HFFc6 (cell line): ENCODE results near the gene FAM168A. TPM values are rescaled to one million over a fixed set of nuclear protein-coding genes. Genes with fewer than 3 reads are reported as not detected.
A peak's percentile ranks its signal among the peaks of the same experiment; 100 is the strongest.

Experiments used
- DNase-seq: peaks from one replicate; pipeline ENCODE4 v3.0.0-alpha.2; 2018
- H3K27ac Mint-ChIP-seq: 2 replicates; pipeline ENCODE4 v1.8.0; 2020; ENCODE audit warnings: mild to moderate bottlenecking, mixed read lengths
- H3K27me3 Mint-ChIP-seq: 2 replicates; pipeline ENCODE4 v1.8.0; 2021; ENCODE audit warnings: mild to moderate bottlenecking, moderate library complexity, mixed read lengths; ENCODE audit not compliant: insufficient read depth
- H3K36me3 Mint-ChIP-seq: 2 replicates; pipeline ENCODE4 v1.8.0; 2021; ENCODE audit warnings: low read depth, mixed read lengths
- H3K4me1 Mint-ChIP-seq: 2 replicates; pipeline ENCODE4 v1.8.0; 2020; ENCODE audit warnings: low read depth, mixed read lengths
- H3K4me3 Mint-ChIP-seq: 2 replicates; pipeline ENCODE4 v1.8.0; 2020; ENCODE audit warnings: mild to moderate bottlenecking, moderate library complexity, mixed read lengths
- H3K9me3 Mint-ChIP-seq: 2 replicates; pipeline ENCODE4 v1.8.0; 2020; ENCODE audit warnings: mild to moderate bottlenecking, mixed read lengths
- long read RNA-seq: library from polyadenylated mRNA; unstranded; transcript quantifications from one replicate; pipeline ENCODE4 v2.0.0, GENCODE V29; 2019
- total RNA-seq, 6 experiments: library from RNA; stranded (reverse); fragmentation: NEBNext Ultra II Directional; extraction: Animal tissue kit (Norgen Biotek cat#: 25700); gene quantifications; 2 replicates in 1 of 6; 3 replicates in 5 of 6; pipeline ENCODE4 v1.2.3, GENCODE V29; 2021
- TF ChIP-seq, protein P1 (sequence below): fragments of 200-600 bp; sonication (generic); IDR thresholded peaks from 2 replicates; pipeline ENCODE4 v1.5.0; 2021; ENCODE audit warnings: antibody characterized with exemption, mild to moderate bottlenecking

FAM168A gene, protein sequence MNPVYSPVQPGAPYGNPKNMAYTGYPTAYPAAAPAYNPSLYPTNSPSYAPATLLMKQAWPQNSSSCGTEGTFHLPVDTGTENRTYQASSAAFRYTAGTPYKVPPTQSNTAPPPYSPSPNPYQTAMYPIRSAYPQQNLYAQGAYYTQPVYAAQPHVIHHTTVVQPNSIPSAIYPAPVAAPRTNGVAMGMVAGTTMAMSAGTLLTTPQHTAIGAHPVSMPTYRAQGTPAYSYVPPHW
- 10 to 100 TPM; 32.6 to 40.1 (median 38.8) TPM for total RNA-seq
- long read RNA-seq, partial matches to known transcripts = 1 of 10 reads
- long read RNA-seq, other reads (novel, unspliced or antisense) = 9 of 10 reads

DNA sequence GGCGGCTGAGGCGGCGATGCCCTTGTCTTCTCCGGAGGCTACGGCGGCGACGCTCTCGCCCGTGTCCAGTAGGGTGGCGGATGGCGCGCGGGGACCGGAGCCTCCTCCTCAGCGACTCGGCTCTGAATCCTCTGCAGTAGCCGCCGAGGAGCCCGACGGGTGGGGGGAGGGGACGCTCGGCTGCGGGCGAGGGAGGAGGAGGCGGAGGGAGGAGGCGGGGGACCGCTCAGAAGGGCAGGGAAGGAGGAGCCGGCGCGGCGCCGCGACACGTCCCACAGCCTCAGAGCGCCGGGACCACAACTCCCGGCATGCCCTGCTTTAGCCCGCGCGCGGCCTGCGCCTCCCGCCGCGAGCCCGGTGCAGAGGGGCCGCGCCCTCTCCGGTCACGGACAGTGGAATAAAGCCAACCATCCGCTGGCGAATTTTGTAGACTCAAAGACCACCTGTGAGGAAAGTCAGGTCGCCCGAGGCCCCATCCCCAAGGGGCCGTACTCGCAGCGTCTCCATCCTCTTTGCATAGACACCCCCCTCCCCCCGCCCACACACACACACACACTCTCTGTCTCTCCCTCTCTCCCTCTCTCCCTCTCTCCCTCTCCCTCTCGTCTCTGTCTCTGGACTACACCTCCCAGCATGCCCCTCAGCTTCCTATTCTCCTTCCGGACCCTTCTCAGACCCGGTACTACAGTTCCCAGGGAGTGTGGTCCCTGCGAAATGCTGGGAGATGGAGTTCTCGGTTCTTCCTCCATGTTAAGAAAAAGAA, at the start of gene FAM168A:
Gene FAM168A (minus strand): TSS at position 157 of the 763 bp plus-strand sequence. CDS start 129,638 bp downstream, outside the sequence.
- TF ChIP-seq, protein P1, sequence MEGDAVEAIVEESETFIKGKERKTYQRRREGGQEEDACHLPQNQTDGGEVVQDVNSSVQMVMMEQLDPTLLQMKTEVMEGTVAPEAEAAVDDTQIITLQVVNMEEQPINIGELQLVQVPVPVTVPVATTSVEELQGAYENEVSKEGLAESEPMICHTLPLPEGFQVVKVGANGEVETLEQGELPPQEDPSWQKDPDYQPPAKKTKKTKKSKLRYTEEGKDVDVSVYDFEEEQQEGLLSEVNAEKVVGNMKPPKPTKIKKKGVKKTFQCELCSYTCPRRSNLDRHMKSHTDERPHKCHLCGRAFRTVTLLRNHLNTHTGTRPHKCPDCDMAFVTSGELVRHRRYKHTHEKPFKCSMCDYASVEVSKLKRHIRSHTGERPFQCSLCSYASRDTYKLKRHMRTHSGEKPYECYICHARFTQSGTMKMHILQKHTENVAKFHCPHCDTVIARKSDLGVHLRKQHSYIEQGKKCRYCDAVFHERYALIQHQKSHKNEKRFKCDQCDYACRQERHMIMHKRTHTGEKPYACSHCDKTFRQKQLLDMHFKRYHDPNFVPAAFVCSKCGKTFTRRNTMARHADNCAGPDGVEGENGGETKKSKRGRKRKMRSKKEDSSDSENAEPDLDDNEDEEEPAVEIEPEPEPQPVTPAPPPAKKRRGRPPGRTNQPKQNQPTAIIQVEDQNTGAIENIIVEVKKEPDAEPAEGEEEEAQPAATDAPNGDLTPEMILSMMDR = peak; percentile 55
- no peaks in the 10 kb centered on the region for H3K9me3 Mint-ChIP-seq
- H3K36me3 Mint-ChIP-seq = no peaks in the 10 kb centered on the region
- peak within 1 kb of the TSS; percentile 94 for H3K4me3 Mint-ChIP-seq
- peak within 1 kb of the TSS; percentile 87 for H3K27ac Mint-ChIP-seq
- H3K27me3 Mint-ChIP-seq = no peaks in the 10 kb centered on the region
- peak; percentile 97 for DNase-seq
- H3K4me1 Mint-ChIP-seq = peaks cover 39% of the 10 kb centered on the region

DNA sequence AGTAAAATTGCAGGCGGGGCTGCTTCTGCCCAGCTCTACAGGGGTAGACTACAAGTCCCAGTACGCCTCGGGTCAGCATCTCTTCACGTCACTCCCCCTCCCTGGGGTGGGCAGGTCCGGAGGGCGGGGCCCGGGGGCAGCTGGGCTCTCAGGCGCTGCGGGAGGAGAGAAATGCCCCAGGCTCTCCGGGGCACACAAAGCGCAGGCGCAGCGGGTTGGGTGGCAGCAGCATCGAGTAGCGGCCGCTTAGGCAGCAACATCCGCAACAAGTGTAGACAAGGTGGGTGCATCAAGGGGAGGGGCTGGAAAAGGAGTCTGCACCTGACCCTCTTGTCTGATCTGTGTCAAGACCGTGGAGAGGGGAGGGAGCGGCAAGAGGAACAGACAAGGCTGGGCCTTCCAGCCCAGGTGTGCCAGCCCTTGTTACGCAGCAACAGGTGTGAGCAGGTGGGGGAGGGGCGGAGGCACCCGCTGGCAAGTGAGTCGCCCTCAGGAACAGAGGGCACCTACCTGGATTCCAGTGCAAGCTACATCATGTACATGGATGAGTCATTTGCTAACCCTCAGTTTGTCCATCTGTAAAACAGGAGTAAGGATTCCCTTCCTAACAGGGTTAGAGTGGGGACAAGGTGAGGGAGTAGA, 49.7 kb upstream of the FAM168A start:
- Mint-ChIP-seq H3K4me1 (peaks cover 26% of the 10 kb centered on the region), H3K4me3 (peak overlapping the region; percentile 32; the same call in 1 of the 2 replicates), H3K27me3 (peaks cover 24% of the 10 kb centered on the region), H3K9me3 (no peaks in the 10 kb centered on the region), H3K36me3 (no peaks in the 10 kb centered on the region), H3K27ac (no peak overlapping the region)
- DNase-seq = peak; percentile 70
- TF ChIP-seq, protein P1 = no peak

DNA sequence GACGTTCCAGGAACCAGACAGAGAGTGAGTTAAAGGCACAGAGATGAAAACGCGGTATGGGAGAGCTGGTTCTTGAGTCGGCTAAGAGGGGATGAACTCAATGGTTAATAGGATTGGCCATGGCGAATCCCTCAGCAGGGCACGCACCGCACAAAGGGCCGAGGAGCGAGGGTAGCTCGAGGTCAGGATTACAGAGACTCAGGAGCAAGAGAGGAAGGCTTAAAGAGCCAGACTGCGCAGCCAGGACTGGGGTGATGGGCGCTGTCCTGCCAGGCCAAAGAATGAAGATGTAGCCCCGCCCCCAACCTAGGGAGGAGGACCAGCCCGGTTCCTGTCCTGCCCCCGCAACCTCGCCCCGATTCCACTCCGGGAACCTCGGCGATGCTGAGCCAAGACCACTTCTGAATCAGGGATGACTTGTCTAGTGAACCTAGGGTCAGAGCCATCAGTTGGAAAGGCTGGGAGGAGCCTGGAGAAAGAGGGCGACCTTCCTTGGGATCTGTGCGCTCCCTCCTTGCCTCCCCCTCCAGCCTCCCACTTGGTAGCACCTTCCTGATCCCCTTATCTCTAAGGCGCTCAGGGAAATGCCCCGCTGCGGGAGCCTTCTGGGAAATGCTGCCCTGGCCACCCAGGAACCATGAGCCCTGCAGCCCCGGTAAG, 48.2 kb upstream of the FAM168A start, which contains the start of gene PLEKHB1:
Gene PLEKHB1 (plus strand): TSS at position 610 of the 660 bp plus-strand sequence. CDS start 28 bp downstream, at position 638.
- Mint-ChIP-seq H3K4me3 (peak within 1 kb of the TSS; percentile 64; the same call in 1 of the 2 replicates), H3K4me1 (peaks cover 26% of the 10 kb centered on the region), H3K9me3 (no peaks in the 10 kb centered on the region), H3K36me3 (no peaks in the 10 kb centered on the region), H3K27ac (peak within 1 kb of the TSS; percentile 17; the same call in 1 of the 2 replicates), H3K27me3 (peaks cover 24% of the 10 kb centered on the region)
- TF ChIP-seq, protein P1 = no peak
- no peak for DNase-seq

DNA sequence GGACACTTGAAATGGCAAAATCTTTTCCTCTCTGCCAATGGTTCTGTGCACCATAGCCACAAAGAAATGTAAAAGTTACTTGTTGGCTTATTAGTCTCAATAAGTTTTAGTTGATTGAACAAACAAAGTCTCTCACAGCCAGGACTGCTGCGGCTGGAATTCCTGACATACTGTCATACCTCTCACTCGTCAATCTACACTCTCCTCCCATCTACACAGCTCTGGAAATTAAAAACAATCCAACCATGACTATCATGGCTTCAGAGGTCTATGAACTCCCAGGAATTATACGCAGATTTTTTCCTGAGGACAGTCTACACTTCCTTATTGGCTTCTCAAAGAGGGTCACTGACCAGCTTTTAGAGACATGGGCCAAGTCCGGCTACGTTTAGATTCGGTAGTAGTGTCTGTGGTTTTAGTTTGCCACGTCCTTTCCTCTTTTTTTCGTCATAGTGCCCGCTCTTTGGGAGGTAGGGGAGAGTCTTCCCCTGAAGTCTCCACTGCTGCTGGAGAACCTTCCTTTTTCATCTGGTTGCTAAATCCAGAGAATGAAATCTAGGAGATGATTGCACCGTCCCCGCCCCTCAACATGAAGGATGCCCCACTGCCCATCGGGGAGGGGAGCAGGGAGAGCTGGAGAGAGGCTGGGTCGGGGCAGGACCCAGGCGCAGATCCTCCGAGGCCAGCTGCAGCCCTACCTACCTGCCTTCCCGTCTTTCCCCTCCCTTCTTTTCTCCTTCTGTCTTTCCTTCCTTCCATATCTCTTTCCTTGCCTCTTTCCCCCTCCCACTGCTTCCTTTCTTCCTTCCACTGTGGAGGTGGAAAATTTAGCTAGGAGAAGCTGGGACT, 47.4 kb upstream of the FAM168A start:
- peak overlapping the region; percentile 17; the same call in 1 of the 2 replicates for H3K27ac Mint-ChIP-seq
- TF ChIP-seq, protein P1 = no peak

More for the DNA sequence above, 47.4 kb upstream of the FAM168A start:
- DNase-seq = no peak
- Mint-ChIP-seq H3K9me3 (no peaks in the 10 kb centered on the region), H3K4me1 (peaks cover 26% of the 10 kb centered on the region), H3K4me3 (peak overlapping the region; percentile 64; the same call in 1 of the 2 replicates), H3K36me3 (no peaks in the 10 kb centered on the region), H3K27me3 (peaks cover 24% of the 10 kb centered on the region)
